GM12878 (cell line): ENCODE data around the gene PARD6A. TPM values are rescaled to one million over a fixed set of nuclear protein-coding genes. Genes with fewer than 3 reads are reported as not detected.

Experiments used
- BHLHE40 ChIP-seq, 2 experiments: fragments of 450-650 bp in 1 of 2; IDR thresholded peaks; 2 replicates each; pipeline ENCODE4 v1.6.1; 2011 to 2017; ENCODE audit warnings: low read depth in 2 of 2, borderline replicate concordance in 1 of 2, improper control_type of control experiment in 1 of 2, low read length in 1 of 2, mild to moderate bottlenecking in 1 of 2
- CTCF ChIP-seq, 3 experiments: IDR thresholded peaks in 2 of 3; conservative IDR thresholded peaks in 1 of 3; 2 replicates each; pipeline ENCODE4 v1.5.1; 2011; ENCODE audit warnings: low read depth in 3 of 3, low read length in 3 of 3, mild to moderate bottlenecking in 3 of 3, control low read depth in 2 of 3, moderate library complexity in 2 of 3, inconsistent platforms in 1 of 3, mixed read lengths in 1 of 3; ENCODE audit not compliant: control insufficient read depth in 2 of 3, insufficient read depth in 1 of 3; ENCODE audit errors: extremely low read depth in 1 of 3
- CUX1 ChIP-seq: IDR thresholded peaks from 2 replicates; pipeline ENCODE4 v1.6.1; 2012; ENCODE audit warnings: improper control_type of control experiment, low read depth, low read length; ENCODE audit not compliant: insufficient replicate concordance
- IKZF1 ChIP-seq: fragments of 450-650 bp; conservative IDR thresholded peaks from 2 replicates; pipeline ENCODE4 v1.6.1; 2017; ENCODE audit warnings: antibody characterized with exemption, mild to moderate bottlenecking
- IRF4 ChIP-seq: IDR thresholded peaks from 2 replicates; pipeline ENCODE4 v1.6.1; 2011; ENCODE audit warnings: low read depth, low read length
- KLF5 ChIP-seq: fragments of 450-650 bp; IDR thresholded peaks from 2 replicates; pipeline ENCODE4 v1.6.1; 2014; ENCODE audit warnings: mild to moderate bottlenecking; ENCODE audit not compliant: partially characterized antibody
- NR2C1 ChIP-seq: fragments of 450-650 bp; IDR thresholded peaks from 2 replicates; pipeline ENCODE4 v1.6.1; 2017; ENCODE audit warnings: antibody characterized with exemption, mild to moderate bottlenecking, moderate library complexity
- POLR2AphosphoS5 ChIP-seq: IDR thresholded peaks from 2 replicates; pipeline ENCODE4 v1.6.1; 2011; ENCODE audit warnings: mild to moderate bottlenecking, low read length, inconsistent platforms
- RFX5 ChIP-seq: IDR thresholded peaks from 2 replicates; pipeline ENCODE4 v1.6.1; 2011; ENCODE audit warnings: low read depth, low read length, improper control_type of control experiment
- TARDBP ChIP-seq: IDR thresholded peaks from 2 replicates; pipeline ENCODE4 v1.6.1; 2016; ENCODE audit warnings: borderline replicate concordance
- ZBTB33 ChIP-seq: fragments of 450-650 bp; IDR thresholded peaks from 2 replicates; pipeline ENCODE4 v1.6.1; 2017; ENCODE audit warnings: mild to moderate bottlenecking
- ZNF592 ChIP-seq: fragments of 450-650 bp; IDR thresholded peaks from 2 replicates; pipeline ENCODE4 v1.6.1; 2017; ENCODE audit warnings: mild to moderate bottlenecking, moderate library complexity
- ZSCAN29 ChIP-seq: fragments of 450-650 bp; IDR thresholded peaks from 2 replicates; pipeline ENCODE4 v1.6.1; 2017; ENCODE audit warnings: mild to moderate bottlenecking, moderate library complexity
- polyA plus RNA-seq, 11 experiments: library from polyadenylated mRNA; depleted of rRNA in 4 of 11; unstranded in 6 of 11; stranded (reverse) in 5 of 11; fragments of >200 nt; fragmentation: Nextera tagmentation in 4 of 11; fragmentation: Illumina TruSeq in 1 of 11; extraction: Ambion mirVana in 4 of 11; extraction: Trizol in 1 of 11; gene quantifications; 1 replicate in 1 of 11; 2 replicates in 10 of 11; pipeline versions ENCODE4 v1.2.1 to v1.2.3, GENCODE V29; 2011 to 2016; ENCODE audit warnings: inconsistent platforms in 2 of 11, missing spikeins in 2 of 11, low read depth in 1 of 11
- total RNA-seq, 4 experiments: library from RNA; depleted of rRNA in 3 of 4; stranded (reverse); fragments of >200 nt in 3 of 4; fragmentation: Illumina TruSeq in 1 of 4; extraction: Trizol in 1 of 4; gene quantifications; 2 replicates each; pipeline versions ENCODE4 v1.2.1 to v1.2.3, GENCODE V29; 2013 to 2021

The PARD6A gene
- total and polyA plus RNA-seq, 10 of the 15 experiments (the other 5 are each of a cell fraction or from before 2014, with no cell fraction given), result 0.42 to 10.1 (median 4.4) TPM

GRCh38 chr16:67637625-67638024 lies 23.1 kb upstream of the PARD6A start (continued):
- no peak for TF ChIP-seq ZBTB33
- no peak for TF ChIP-seq POLR2AphosphoS5
- no peak for TF ChIP-seq TARDBP
- TF ChIP-seq ZNF592, result no peak
- TF ChIP-seq BHLHE40 (IDR thresholded peaks at IDR 0.05; ENCODE audit: borderline replicate concordance in 1 of 2, low read depth in 2 of 2, low read length in 1 of 2), result no peak
- no peak for TF ChIP-seq CTCF (IDR thresholded peaks at IDR 0.05 in 2 of 3, conservative IDR thresholded peaks at IDR 0.05 in 1 of 3; ENCODE audit: control insufficient read depth in 2 of 3, extremely low read depth in 1 of 3, insufficient read depth in 1 of 3, low read depth in 3 of 3, low read length in 3 of 3)
- no peak for TF ChIP-seq ZSCAN29
- no peak for TF ChIP-seq CUX1
- TF ChIP-seq IRF4, result no peak
- no peak for TF ChIP-seq KLF5
- TF ChIP-seq RFX5, result no peak
- no peak for TF ChIP-seq NR2C1
- TF ChIP-seq IKZF1, result no peak
